GM21447 (cell line): ENCODE data around the gene GJD4.

Experiments used
- ATAC-seq: cut with Tn5 transposase; IDR thresholded peaks from one replicate; pipeline ENCODE4 v1.9.1; 2021; ENCODE audit not compliant: unreplicated experiment

The GJD4 gene

DNA sequence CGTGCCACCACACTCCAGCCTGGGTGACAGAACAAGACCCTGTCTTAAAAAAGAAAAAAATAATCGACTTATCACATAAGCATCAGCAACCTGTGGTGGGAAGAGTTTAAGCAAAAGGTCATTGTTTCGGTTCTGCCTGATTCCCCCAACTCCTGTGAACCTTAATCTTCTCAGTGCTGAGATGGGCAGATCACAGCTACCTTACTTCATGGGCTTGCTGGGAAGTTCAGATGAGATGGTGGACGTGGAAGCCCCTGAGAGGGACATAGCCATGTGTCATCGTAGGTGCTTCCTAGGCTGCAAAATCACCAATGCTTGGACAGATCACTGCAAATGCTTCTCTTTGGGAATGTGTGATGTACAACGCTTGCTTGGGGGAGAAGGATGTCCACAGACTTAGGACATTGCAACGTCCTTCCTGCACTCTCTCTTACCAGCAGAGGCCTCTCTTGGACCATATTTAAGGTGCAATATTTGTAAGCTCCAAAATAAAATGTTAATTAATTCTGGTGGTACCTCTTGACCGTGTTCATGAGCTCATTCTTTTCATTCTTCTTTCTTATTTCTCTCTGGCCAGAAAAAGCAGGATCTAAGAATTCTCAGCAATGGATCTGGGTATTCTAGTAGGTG lies 8.6 kb downstream of the GJD4 start:
- ATAC-seq, result no peak

DNA sequence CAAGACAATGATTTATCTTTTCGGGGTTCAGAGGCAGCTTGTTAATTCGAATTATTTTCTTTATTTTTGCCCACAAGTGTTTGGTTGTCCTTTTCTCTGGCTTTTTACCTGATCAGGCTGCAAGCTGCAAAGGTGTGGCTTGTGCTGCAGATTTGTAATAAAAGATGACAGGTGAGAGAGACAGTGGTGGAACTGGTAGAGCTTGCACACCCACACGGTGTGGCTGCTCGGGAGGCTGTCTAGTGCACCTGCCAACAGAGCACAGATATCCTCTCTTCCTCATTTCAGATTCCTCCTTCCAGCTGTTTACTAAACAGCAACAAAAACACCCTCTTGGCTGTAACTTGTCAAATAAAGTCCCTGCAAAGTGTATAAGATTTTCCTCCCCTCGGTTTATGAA lies 9.2 kb downstream of the GJD4 start:
- no peak for ATAC-seq

DNA sequence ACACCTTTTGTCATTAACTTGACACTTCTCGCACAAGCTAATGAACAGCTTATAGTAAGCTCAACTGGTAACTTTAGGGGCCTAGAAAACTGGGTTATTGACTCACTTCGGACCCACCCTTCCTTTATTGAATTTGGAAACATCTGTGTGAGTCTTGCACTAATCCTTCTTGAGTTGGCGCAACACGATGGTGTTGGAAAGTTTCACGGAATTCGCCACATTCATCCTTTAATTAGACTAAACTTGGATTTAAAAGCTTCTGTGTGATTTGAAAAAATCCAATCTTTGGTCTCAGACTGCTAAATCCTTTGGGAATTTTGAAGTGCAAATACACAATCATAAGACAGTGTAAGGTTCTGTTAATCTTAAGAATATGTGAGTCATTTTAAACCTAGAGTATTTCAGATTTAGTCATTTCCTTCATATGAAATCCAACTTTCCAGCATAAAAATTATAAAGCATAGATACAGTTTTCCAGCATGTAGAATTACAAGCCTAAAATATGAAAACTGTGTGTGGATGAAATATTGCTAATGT lies 21.9 kb downstream of the GJD4 start:
- no peak for ATAC-seq

DNA sequence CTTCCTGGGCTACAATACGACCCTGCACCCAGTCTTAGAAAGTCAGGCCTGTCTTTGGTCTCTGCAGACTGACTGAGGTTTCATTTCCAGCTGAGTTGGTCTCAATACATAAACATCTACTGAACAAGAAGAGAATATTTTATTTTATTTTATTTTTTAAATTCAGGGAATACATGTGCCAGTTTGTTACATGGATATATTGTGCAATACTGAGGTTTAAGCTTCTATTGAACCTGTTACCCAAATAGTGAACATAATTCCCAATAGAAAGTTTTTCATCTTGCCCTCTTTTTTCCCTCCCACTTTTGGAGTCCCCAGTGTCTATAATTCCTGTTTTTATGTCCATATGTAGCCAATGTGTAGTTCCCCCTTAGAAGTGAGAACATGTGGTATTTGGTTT lies 26.3 kb downstream of the GJD4 start:
- no peak for ATAC-seq

DNA sequence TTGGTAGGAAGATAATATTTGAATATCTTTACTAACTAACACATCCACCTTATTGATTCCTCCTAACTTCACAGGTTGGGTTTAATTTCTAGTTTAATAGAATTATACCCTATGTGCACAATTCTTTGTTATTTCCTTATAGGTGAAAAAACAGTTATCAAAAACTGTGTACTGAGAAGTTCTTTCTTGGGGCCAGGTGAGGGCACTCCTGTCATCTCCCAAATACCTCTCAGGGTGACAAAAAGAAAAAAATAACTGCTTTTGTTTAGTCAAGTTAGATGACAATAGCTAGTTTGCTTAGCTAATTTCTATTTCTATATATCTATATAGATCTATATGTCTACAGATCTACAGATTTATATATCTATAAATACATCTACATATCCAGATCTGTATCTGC lies 26.9 kb downstream of the GJD4 start:
- ATAC-seq, result no peak

DNA sequence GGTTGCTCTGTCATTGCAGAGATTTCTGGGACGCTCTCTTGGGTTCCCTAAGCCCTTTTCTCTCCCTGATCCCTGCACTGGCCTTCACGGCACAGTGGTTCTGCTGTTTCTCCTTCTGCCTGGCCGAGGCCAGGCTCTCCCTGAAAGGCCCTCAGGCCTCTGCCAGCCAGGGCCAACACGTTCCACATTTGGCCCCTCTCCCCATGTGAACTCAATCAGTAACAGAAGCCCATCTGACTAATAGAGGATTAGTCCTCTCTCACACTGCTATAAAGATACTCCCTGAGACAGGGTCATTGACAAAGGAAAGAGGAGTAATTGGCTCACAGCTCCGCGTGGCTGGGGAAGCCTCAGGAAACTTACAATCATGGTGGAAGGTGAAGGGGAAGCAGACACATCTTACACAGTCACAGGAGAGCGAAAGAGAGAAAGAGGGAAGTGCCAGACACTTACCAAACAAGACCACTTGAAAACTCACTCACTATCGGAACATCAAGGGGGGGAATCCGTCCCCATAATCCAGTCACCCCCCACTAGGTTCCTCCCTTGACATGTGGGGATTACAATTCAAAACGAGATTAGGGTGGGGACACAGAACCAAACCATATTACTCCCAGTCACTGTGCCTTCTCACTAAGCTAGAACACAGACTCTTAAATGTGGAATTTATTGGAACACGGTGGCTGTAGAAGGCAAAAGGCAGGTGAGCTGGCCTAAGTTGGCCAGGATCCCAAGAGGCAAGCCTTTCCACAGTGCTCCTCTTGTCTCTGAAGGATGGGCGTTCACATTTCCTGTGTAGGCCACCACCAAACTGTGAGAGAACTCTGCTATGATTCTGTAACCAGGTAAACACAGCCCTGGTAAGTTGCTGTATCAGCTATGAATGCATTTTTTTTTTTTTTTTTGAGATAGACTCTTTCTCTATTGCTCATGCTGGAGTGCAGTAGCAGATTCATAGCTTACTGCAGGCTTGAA lies 28.2 kb downstream of the GJD4 start:
- no peak for ATAC-seq

DNA sequence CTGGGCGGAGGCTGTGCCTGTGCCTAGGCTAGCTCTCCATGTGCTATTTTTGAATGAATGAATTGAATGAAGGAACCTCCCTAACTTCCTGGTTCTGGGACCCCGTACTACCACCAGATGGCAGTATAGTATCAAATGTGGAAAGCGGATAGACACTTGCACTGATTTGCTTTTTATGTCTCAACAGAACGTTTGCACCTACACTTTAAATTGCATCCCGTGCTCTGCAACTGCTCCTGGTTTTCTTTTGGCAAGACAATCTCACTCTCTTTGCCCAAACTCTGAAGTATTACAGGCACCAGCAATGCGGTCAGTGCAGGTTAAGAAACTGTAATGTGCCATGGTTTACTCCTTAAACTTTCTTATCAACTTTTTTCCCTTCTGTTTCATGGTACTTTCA lies 30.4 kb downstream of the GJD4 start:
- peak; percentile 81 for ATAC-seq

DNA sequence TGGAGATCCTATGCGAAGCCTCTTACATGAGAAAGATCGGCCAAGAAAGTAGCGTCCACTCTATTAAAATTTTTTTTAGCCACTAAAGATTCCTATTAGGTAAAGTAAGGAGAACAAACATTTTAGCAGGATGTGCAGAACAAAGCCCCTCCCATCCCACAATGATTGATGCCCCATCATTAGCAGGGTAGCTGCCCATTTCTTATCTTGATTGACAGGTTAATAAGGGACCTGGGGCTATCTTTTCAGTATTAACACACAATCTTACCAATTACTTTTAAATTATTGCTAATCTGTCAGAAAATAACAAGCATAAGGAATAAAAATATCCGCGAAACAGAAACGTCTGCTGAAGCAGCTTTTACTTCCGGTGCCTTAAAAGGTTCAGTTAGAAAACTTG lies 31.8 kb downstream of the GJD4 start:
- ATAC-seq, result no peak

DNA sequence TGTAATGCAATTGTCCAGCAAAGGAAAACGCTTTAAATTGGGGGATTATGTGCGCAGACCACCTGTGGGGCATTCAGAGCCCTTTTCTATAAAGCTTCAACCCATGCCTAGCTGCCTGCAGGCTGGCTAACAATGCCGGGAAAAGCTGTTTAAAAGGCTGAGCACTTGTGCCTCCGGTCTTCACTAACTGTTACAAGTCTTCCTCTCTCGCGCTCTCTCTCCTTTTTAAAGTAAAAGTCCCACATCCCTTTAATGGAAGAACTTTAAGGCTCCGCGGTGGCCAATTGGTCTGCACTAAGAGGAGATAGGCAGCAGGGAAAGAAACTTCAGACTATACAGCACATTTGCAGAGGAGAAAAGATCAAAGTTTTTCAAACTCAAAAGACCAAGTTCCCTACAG lies 32.3 kb downstream of the GJD4 start:
- no peak for ATAC-seq

DNA sequence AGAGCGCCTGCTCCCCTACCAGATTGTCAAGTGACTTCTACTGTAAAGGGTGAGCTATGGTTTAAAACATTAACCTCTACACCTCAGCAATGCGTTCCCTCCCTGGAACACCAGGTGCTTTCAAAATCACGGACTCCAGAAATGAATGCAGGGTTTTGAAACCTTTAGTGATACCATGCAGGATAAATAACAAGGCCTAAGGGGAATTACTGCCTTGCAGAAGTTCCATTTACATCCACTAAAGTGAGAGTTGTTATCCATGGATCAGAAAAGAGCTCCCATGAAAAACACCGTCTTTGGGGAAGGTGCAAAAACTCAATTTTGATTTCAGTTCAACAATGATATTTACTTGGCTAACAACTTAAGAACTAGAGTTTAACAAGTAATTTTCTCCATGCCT lies 33.0 kb downstream of the GJD4 start:
- ATAC-seq, result no peak

DNA sequence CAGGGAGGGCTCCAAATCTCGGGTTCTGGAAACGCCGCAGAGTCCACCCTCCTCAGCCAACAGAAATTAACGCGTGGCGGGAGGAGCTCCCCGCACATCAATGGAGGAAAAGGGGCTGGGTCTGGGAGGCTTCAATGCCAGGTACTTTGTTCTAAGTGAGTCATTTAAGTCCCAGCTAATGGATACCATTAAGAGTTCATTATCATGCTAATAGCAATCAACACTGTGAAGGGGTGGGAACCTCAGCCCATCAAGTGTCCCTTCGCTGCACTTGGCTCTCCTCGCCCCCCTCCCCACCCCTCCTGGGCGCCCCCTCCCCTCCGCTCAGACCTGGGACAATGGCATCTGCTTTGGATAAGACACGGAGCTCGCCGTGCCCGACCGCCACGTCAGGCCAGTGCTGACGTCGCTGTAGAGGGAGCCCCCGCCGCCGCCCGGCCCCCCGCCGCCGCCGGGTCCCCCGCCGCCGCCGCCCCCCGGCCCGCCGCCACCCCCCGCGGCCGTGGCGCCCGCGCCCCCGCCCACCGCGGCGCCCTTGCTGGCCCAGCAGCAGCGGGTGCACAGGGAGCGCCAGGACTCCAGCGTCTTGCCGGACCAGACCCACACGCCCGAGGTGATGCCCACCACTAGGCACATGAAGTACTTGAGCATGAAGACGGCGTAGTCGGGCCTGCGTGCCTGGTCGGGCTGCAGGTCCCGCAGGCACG lies 34.0 kb downstream of the GJD4 start:
- no peak for ATAC-seq

DNA sequence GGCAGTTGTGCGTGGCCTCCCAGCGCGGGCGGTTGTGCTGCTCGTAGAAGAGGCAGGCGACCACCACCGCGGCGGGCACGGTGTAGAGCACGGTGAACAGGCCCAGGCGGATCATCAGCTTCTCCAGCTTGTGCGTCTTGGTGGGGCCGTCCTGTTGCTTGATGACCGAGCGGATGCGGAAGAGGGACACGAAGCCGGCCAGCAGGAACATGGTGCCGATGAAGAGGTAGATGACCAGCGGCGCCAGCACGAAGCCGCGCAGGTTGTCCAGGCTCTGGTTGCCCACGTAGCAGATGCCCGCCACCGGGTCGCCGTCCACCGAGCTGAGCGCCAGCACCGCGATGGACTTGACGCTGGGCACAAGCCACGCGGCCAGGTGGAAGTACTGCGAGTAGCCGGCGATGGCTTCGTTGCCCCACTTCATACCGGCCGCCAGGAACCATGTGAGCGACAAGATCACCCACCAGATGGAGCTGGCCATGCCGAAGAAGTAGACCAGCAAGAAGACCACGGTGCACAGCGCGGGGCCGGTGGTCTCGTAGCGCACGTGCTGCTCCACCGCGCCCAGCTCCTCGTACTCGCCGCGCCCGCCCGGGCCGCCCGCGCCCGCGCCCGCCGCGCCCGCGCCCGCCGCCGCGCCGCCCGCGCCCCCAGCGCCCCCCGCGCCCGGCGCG lies 34.7 kb downstream of the GJD4 start:
- no peak for ATAC-seq

DNA sequence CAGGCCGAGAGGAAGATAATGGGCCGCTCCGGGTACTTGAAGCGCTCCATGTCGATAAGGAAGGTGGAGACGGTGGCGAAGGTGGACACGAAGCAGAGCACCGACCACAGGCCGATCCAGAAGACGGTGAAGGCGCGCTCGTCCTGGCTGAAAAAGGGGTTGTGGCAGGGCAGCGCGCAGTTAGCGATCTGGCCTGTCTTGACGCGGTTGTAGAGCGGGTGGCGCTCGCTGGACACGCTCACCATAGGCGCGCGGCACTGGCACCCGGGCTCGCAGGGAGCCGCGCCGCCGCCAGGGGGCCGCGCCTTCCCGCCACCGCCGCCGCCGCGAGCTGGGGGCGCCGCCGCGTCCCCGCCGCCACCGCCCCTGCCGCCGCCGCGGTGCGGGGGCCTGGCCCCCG lies 35.3 kb downstream of the GJD4 start:
- peak; percentile 22 for ATAC-seq

DNA sequence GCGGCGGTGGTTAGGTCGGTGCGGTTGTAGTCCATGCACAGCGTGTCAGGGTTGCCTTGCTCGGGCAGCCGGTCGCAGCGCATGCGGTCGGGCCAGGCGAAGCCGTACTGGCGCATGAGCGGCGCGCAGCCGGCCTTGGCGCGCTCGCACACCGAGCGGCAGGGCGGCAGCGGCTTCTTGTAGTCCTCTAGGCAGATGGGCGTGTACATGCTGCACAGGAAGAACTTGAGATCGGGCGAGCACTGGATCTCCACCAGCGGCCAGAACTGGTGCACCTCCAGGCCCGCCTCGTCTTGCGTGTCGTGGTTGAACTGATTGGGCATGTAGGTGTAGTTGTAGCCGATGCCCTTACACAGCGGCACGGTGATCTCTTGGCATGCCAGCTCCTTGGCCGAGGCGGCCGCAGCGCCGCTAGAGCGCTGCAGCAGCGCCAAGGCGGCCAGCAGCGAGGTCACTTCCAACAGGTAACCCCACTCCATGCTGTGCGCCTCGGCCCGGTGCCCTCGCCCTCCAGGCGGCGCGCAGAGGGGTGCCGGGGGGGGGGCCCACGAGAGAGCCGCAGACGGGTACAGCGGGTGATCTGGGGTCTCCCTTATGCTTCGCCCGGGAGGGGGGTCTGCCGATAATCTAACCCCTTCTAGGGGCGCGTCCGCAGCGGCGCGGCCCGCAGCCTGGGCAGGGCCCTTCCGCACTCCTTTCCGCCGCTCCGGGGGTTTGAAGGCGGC lies 36.0 kb downstream of the GJD4 start:
- ATAC-seq, result peak; percentile 32

DNA sequence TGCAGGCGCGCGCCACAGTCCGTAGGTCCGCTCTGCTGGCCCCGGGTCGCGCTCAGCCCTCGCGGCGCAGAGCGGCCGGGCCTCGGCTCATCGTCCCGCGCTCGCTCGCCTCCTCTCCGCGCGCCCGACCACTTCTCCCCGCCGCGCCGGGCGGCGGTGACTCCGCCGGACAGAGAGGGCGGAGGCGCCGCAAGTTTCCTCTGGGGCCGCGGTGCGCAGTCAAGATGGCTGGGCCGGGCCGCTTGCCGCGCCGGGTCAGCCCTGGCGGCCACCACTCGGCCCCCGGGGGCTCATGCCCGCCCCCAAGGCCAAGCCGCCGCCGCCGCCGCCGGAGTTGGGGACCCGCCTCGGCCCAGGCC lies 36.5 kb downstream of the GJD4 start:
- ATAC-seq, result peak; percentile 19

DNA sequence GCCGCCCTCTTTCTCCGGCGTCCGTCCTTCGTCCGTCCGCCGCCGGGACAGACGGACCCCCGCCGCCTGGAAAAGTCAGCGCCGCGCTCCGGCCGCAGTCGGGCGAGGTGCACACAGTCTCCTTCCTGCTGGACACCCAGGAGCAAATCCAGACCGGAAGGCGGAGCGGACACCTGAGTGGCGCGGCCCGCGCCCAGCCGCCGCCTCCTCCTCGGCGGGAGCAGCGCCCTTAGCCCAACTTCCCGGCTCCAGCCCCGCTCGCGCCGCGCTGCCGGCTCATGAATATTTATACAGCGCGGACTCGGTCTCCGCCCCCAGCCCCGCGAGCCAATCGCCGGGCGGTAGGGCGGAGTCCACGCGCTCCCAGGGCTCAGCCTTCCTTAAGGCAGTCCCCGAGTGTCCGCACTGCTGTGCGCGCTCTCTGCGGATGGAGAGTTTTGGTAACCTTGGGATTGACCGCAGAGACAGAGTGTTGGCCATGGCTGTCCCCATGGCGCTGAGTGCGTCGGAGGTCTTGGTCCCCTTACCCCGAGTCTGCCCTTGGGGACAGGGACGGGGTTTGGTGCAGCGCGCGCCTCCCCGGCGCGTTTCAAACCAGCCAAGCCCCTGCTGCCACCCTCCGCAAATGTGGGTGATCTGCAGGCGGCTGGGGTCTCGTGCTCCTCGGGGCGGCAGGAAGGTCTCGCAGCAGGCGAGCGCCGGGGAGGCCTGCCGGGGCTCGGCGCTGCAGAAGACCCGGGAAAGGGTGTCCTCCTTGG lies 37.1 kb downstream of the GJD4 start, which contains the start of gene FZD8:
TSS of gene FZD8 (minus strand) at position 262 of the 758 bp plus-strand sequence. CDS start 867 bp downstream, outside the sequence.
- peak; percentile 89 for ATAC-seq

DNA sequence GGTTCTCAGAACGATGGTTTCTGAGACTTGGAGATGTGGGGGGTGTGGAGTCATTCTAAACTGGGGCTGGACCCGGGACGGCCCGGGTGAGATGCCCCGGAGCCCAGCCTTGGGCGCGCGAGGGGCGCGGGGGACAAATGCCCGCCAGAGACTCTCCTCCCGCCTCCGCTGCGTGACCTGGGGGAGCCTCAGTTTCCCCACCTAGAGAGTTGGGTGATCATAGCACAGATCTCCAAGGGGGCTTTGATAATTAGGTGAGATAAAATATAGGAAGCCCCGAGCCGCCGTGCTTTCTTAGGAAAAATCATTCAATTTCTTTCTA lies 37.6 kb downstream of the GJD4 start:
- no peak for ATAC-seq

DNA sequence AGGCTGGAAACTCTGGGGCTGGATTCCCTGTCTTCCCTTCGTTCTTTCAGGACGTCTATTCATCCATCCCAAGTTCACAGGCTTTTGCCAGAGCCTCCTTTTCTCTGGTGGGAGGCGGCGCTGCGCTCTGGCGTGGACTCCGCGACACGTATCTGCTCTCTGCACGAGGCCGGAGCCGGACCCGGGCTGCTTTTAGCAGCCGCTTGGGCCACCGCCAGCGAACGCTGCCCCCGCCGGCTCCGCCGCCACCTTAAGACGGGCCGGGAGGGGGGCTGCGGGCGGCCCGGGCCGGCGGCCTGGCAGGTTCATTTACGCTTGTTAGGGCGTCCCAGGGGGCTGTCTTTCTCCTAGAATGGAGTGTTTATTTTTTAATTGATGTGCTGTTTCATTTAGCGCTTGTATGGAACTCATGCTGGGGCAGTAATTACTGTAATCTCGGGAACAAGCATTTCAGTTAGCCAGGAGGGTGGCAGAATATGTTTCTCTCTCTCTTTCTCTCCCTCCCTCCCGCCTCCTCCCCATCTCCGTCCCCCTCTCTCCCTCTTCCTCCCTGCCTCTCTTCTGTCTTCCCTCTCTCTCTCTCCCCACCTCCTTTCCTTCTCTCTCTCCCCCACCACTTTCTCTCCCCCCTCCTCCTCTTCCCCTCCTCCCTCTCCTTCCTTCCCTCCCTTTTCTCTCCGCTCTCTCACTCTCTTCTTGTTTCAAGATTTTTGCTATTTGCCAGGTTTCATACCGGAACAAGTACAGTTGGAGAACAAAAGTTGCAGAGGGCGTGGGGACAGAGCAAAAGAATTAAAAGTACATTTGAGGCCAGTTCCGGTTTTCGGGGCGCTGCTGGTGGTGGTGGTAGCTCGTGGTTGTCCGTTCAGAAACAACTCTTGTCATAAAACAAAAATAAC lies 38.3 kb downstream of the GJD4 start:
- no peak for ATAC-seq
